ENCODE results near the gene KRT9. TPM values are rescaled to one million over a fixed set of nuclear protein-coding genes. Genes with fewer than 3 reads are reported as not detected.
"Not testable (repeated sequence)": the region's sequence is repeated elsewhere in the genome, so short reads cannot be mapped to it uniquely, and the experiment has no call there.

The KRT9 gene
- total RNA-seq, 1 donor from 2014 or later, result not detected

DNA sequence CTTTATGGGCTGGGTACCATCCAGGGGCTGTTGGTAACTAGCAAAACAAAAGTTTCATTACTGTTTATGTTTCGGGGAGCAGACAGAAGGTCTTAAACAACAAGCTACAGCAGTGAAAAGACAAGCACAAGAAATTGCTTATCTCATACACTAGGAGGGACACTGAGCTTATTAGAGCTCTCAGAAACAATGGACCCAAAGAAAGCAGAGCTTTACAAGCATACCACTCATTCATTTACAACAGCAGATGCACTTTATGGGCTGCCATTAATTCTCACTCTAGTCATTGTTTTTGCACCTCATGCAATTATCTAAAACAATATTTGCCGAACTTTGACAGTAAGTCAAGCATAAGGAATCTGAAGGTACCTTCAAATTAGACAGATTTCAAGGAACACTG, 30.7 kb upstream of the KRT9 start:
- DNase-seq (ENCODE audit: low spot score), result no peak

DNA sequence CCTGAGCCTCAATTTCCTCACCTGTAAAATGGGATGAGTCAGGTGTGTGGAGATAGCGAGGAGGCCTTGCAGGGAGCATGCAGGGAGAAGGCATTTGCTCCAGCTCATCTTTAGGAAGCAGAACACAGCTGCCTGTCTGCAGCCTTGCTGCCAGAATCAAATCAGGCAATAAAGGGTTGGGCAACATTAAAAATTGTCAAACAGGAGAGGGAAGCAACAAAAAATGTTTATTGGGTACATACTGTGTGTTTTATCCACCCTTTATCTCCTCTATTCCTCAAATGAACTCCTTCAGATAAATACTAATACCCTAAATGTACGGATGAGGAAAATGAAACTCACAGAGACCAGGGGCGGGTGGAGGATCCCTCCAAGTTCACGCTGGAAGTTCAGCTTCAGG, 28.5 kb upstream of the KRT9 start:
- DNase-seq (ENCODE audit: low spot score), result no peak

DNA sequence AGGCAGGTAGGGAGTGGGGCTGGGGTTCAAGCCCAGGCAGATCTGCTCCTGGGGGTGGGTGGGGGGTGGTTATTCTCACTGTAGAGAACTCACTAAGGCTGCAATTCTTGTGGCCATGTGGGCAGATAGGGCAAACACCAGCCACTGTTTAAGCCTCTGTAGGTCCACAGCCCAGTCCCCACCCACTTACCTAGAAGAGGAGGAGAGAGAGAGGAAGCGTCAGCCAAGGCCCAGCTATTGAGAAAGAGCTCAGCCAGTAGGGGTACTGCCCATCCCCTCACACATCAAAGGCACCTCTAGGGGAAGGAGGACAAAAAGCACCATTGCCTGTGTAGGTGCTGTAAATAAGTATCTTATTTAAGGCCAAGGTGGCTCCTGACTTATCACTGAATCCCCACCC, 27.8 kb upstream of the KRT9 start:
- DNase-seq (ENCODE audit: low spot score), result no peak

DNA sequence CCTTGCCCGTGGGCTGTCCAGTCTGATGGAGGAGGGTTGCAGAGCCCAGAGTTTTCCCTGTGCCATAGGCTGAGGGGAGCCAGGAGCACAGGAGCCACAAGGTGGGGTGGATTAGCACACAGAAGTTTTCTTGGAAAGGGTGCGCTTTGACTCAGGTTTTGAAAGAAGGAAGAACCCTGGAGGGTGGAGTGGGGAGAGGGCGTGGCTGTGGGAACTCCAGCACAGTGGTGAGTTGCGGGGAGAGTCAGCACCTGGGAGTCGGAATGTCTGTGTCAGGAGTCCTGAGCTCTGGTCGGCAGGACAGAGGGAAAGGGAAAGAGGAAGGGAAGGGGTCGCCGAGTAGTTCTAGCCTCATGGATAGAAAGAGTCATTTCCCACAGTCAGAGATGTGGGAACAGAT, 23.7 kb upstream of the KRT9 start:
- no peak for DNase-seq (ENCODE audit: low spot score)

DNA sequence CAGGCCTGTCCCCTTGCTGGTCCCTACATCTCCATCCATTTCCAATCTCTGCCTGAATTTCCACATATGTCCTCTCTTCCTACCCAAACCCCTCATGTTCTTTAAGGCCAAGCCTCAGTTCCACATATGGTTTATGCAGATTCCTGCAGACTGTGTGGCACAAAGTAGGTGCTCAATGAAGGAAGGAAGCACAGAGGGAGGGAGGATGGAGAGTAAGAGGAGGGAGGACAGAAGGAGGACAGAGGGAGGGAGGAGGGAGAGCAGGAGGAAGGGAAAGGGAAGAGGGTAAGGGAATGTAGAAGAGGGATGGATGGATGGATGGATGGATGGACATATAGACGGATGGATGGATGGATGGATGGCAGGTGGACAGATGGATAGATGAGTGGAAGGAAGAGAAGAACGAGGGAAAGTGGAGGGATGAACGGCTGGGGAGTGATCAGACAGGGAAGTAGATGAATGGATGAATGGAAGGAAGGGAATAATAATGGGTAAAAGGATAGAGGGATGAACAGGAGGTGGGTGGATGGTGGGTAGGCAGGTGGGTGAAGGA, 22.6 kb upstream of the KRT9 start:
- DNase-seq (ENCODE audit: low spot score), result no peak

DNA sequence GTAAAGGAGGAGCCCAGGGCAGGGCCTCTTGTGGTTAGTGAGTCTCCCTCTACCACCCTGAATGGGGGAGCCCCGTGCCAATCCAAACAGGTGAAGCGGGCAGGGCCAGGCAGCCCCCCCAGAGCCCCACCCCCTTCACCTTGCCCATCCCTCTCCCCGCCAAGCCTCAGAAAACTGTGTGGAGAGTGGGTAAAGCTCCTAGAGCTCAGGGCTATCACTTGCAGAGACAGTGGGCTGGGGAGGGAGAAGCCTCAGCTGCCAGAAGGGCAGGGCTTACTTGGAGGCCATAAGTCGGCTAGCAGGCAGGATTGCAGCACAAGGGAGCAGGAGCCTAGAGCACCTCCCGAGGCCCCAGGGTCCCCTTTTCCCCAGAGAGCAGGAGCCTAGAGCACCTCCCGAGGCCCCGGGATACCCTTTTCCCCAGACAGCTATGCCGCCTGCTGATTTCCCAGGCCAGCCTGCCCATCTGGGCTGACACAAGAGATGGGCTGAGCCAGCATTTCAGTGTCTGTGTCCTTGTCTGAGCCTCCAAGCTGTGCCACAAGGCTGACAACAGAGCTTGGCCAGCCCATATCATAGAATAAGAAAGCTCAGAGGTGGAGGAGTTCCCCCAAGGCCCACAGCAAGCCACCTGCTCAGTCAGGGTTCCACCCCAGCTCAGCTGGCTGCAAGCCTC, 21.6 kb upstream of the KRT9 start:
- no peak for DNase-seq (ENCODE audit: low spot score)

DNA sequence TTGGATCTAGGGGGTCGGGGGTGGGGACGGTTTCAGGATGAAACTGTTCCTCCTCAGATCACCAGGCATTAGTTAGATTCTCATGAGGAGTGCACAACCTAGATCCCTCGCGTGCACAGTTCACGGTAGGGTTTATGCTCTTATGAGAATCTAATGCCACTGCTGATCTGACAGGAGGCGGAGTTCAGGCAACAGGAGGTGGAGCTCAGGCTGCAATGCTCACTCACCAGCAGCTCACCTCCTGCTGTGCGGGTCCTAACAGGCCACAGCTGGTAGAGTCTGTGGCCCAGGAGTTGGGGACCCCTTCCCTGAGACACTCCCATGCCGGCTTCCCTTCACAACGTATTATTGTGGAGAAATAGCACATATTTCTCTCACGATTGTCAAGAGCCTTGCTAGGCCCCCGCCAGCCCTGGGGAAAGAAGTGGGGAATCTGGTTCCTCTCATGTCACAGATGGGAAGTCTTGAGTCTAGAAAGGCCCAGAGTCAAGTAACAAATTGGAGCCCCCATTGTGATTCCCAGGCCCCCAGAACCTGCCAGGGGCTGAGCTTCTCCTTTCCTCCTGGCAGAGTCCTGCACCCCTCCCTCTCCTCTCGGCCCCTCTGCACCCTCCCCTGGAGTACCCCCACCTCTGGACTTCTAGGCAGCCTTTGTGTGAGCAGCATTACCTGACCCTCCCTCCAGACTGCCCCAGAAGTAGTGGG, 20.9 kb upstream of the KRT9 start:
- no peak for DNase-seq (ENCODE audit: low spot score)

DNA sequence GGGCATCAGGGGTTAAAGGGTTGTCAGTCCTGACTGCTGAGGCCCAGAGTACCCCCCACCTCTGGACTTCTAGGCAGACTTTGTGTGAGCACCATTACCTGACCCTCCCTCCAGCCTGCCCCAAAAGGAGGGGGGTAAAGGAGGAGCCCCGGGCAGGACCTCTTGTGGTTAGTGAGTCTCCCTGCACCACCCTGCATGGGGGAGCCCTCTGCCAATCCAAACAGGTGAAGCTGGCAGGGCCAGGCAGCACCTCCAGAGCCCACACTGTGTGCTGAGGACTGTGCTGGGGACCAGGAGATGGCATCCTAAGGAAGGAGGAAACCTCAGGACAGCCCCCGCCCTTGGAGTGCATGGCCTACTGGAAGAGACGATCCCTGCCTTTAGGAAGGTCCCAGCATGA, 17.4 kb upstream of the KRT9 start:
- DNase-seq (ENCODE audit: low spot score), result no peak

DNA sequence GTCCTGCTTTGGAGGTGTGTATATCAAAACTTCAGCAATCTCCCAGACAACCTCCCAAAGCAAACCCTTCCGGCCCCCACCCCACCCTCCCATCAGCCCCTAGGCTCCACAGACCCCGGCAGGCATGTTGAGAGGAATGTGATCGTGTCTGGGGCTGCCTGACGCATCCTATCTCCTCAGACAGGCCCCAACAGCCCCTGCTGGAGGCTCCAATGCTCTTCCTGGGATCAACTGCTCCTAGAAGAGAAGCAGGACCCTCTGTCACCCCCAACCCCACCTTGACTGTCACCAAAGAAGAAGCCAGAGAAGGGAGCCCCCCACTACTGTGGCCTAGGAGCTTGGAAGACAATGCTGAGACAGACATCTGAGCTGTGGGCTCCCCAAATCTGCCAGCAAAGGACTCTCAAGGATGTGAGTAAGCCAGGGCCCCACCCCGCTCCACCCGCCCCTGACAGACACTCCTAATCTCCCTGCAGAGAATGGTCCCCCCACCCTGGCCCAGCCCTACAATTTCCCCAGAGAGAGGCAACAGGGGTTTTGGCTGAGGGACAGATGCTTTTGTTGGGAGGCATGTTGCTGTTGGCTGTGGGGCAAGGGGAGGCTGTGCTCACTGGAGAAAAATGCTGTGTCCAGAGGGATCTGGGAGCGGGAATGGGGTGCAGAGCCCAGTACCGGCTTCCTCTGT, 16.4 kb upstream of the KRT9 start:
- DNase-seq (ENCODE audit: low spot score), result no peak

DNA sequence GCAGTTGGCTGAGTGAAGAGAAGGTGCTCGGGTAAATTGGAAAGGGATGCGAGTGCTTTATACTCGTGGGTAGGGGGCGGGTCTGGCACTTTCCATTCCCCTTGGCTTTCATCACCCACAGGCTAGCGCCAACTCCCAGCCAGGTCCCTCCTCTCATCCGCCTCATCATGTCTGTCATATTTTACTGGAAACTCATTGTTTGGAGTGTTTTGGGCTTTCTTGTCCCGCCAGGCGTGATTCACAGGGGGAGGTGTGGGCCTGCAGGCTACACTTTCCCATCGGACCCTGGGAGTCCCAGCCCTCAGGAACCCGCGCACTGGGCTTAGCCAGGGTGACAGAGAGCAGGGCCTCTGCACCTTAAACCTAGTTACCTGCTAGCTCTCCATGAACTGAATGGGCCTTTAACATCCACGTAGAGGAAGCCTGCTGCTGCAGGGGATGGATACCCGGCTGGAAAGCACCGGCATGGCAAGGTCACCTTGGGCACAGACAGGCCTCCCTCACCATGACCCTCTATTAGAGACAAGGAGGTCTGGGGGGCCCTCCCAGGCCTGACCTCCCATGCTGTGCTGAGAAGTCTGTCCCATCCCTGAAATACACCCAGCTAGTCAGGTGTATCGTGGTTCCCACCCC, 15.1 kb upstream of the KRT9 start, which contains the start of gene KRT14:
Gene KRT14, minus strand, starts transcription at position 33 of the 633 bp plus-strand sequence. CDS start 61 bp downstream, outside the sequence.
- no peak for DNase-seq (ENCODE audit: low spot score)

DNA sequence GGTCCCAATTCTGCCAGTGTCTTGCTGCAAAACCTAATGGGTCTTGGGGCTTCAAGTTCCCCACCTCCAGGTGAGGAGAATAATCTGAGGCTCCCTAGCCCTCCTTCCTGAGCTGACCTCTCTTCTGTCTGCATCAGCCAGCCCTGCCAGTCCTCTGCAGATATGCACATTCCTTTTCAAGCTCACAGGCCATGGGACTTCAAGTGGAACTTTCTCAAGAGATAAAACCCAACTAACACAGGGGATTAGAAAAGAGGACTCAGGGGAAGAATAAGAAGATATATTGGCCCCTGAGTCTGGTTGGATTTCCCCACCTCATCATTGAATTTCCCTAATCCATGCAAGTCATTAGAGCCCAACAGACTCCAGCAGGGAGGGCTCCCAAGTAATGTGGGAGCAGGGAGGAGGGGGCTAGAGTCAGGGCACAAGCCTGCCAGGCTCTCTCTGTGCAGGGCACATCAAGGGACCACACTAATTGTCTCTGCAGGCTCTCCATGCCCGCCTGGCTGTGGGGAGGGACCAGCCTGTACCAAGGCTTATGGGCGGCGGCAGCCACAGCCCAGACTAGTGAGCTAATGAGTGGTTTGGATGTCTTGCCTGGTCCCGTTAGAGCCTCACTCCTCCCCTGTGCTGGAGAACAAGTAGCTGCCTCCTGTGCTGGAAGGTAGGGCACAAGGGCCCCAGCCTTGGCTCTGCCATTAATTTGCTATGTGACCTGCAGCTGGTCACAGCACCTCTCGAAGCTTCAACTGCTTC, 13.6 kb upstream of the KRT9 start:
- no peak for DNase-seq (ENCODE audit: low spot score)

DNA sequence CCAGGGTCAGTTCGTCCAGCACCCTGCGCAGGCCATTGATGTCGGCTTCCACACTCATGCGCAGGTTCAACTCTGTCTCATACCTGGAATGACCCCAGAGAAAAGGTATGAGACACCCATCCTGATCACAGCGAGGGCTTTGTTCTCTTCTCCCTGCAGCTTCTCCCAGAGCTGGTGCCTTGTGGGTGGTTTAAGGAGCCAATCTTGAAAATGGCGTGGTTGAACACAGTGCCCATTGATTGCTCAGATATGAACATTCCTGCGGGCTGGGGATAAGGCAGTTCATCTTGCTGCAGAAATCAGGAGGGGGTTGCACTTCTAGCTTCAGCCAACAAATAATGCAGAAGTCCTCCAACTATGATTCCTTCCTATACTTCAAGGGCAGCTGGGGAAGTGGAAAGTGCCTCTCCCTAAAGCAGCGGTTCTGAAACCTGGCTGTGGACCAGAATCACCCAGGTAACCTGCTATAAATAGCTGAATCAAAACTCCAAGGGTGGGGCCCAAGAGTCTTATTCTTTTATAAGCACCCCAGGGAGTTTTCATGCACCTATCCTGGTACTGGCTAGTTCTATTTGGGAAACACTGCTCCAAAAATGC, 12.6 kb upstream of the KRT9 start:
- not testable (repeated sequence) for DNase-seq (ENCODE audit: low spot score)

DNA sequence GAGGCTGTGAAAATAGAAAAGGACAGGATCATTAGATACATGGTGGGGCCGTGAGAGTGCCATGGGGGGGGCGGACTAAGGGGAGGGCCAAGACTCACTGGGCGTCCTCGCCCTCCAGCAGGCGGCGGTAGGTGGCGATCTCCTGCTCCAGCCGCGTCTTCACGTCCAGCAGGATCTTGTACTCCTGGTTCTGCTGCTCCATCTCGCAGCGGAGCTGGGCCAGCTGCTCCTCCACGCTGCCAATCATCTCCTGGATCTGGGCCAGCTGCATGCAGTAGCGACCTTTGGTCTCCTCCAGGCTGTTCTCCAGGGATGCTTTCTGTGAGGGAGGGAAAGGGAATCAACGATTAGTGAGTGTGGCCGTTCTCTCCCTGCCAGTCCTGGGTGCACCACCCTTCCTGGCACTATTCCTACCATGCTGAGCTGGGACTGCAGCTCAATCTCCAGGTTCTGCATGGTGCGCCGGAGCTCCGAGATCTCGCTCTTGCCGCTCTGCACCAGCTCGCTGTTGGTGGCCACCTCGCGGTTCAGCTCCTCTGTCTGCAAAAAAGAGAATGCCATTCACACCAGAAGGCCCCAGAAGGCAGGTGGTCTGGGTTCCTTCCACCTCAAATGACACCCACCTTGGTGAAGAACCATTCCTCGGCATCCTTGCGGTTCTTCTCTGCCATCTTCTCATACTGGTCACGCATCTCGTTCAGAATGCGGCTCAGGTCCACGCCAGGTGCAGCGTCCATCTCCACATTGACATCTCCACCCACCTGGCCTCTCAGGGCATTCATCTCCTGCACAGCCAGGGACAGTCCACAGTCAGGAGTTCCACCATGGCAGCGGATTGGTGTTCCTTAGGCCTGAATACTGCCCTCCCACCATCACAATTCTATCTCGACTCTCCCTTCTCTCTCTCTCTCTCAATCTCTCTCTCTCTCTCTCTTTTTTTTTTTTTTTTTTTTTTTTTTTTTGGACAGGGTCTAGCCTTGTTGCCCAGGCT, 11.6 kb upstream of the KRT9 start:
- DNase-seq (ENCODE audit: low spot score), result no peak

DNA sequence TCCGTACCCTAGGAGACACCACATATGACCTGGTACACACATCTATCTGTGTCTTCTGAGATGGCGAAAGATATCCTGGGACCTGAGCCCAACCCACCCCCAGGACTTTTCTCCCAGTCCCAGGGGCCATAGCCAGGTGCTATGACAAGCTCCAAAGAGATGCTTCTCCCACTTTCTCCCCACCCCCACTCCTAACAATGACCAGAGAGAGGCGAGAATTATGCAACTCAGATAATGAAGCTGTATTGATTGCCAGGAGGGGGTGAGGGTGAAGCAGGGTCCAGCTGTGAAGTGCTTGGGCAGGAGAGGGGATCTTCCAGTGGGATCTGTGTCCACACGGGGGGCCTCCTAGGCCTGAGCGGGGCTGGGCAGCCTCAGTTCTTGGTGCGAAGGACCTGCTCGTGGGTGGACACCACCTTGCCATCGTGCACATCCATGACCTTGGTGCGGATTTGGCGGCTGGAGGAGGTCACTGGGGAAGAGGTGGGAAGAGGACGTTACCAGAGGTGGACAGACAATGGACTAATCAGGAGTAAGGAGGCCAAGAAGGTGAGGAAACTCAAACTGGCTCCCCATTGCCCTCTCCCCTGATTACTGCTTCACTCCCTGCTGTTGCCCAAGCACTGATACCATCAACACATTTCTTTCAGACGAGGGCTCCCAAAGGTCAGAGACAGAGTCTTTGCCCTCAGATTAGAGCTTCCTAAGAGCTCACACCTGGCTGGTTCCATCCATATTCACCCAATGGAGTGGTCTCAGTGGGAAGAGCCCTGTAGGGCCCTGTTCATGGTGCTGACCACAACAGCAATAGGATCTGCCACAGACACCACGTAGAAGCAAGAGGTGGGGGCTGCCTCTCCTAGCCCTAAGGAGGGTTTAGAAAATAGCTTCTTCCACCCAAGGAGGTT, 10.5 kb upstream of the KRT9 start:
- not testable (repeated sequence) for DNase-seq (ENCODE audit: low spot score)

DNA sequence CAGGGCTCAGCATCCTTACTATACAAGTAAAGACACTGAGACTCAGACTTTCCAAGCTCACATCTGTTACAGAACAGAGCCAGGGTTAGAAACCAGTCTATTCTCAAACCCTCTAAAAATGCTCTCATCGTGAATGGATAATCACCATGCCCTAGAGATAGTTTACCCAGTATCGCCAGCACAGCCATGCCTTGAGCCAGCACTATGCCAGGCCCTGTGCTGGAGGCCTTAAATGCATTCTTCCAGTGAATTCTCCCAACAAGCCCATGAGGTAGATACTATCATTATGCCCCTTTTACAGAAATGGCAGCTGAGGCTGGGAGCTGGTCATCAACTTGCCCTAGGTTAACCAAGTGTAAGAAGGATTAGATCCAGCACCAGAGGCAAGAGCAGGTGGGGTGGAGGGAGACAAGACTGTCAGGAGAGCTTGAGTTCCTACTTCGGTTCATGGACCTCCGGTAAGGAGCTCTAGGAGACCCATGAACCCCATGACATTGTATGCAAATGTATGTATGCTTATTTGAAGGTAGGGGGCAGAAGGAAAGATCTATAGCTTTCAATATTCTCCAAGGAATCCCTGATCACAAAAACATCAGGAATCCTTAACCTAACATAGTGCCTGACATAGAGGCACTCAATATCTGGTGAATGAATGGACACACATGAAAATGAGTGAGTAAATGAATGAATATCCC, 9.7 kb upstream of the KRT9 start:
- no peak for DNase-seq (ENCODE audit: low spot score)

DNA sequence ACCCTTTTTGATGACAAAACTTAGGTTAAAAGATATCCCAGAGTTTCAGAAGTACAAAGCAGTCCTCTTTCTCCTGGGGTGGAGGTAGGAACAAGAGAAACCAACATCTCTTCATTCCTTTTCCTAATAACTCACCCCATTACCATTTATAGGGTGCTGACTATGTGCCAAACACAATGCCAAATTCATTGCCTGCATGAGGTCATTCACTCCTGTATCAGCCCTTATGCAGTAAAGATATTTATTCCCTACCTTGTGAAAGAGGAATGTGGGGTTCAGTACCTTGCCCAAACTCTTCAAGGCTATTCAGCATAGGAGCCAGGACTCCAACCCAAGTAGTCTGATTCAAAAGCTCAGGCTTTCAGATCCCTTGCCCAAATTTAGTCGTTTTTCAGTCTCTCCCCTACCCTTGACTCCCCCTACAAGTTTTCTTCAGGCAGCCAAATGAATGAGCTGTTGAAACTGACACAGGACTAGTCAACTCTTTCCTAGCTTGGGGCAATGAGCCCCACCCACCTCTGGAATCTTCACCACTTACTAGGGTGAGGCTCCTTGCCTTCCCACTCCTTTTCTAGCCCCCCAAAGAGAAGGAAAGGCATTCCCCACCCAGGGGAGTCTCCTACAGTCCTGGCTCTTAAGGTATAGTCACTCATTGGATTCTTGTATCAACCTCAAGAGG, 9.0 kb upstream of the KRT9 start:
- DNase-seq (ENCODE audit: low spot score), result no peak

DNA sequence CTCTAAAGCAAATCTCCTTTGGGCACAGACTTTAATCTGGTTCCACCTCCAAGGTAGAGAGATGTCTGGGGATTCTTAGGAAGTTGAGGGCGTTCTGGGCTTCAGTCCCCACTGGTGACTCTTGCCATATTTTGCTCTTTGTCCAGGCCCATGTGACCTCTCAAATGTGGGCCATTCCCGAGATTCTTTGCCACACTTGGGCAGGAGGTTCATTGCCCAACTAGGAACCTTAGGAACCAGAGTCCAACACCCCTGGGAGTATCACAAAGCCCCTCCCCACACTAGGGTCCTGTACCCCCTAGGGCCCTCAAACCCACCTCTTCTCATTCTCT, 8.4 kb upstream of the KRT9 start:
- no peak for DNase-seq (ENCODE audit: low spot score)
